Spleen (tissue), 7 donors: ENCODE results near the gene CLEC10A.

Experiments
- CTCF ChIP-seq, 11 experiments: fragments of 200-600 bp in 7 of 11; fragments of 450-650 bp in 4 of 11; sonication (generic) in 4 of 11; IDR thresholded peaks in 8 of 11; conservative IDR thresholded peaks in 3 of 11; 1 replicate in 7 of 11; 2 replicates in 4 of 11; pipeline versions ENCODE4 v1.4.0 to v1.8.0; 2016 to 2021; ENCODE audit warnings: antibody characterized with exemption in 11 of 11, inconsistent platforms in 4 of 11, mild to moderate bottlenecking in 1 of 11
- POLR2A ChIP-seq, 3 donors: fragments of 450-650 bp; IDR thresholded peaks; one replicate each; pipeline ENCODE4 v1.5.1; 2017; ENCODE audit warnings: antibody characterized with exemption in 3 of 3, mild to moderate bottlenecking in 1 of 3
- POLR2AphosphoS5 ChIP-seq, 3 donors: sonication (generic); formaldehyde crosslinking; IDR thresholded peaks; one replicate each; pipeline ENCODE4 v1.5.1; 2017; ENCODE audit warnings: antibody characterized with exemption in 3 of 3
- donor health status: DM: no; HTN: no; CAD: no; lungs with moderate emphysema.
- donor health status: DM: no; HTN: no; CAD: no.
- donor health status: DM: no; HTN: no; CAD: no.

- TF ChIP-seq CTCF (IDR thresholded peaks at IDR 0.05 in 8 of 11, conservative IDR thresholded peaks at IDR 0.05 in 3 of 11) (no peak), POLR2A (IDR thresholded peaks at IDR 0.05) (no peak), POLR2AphosphoS5 (IDR thresholded peaks at IDR 0.05) (no peak)
These were observed at the start of gene CLEC10A for GRCh38 chr17:7079581-7080455.
